Measurements from ENCODE around the gene C11orf68.
A peak's percentile ranks its signal among the peaks of the same experiment; 100 is the strongest.
"Not testable (repeated sequence)": the region's sequence is repeated elsewhere in the genome, so short reads cannot be mapped to it uniquely, and the experiment has no call there.

C11orf68 gene

DNA sequence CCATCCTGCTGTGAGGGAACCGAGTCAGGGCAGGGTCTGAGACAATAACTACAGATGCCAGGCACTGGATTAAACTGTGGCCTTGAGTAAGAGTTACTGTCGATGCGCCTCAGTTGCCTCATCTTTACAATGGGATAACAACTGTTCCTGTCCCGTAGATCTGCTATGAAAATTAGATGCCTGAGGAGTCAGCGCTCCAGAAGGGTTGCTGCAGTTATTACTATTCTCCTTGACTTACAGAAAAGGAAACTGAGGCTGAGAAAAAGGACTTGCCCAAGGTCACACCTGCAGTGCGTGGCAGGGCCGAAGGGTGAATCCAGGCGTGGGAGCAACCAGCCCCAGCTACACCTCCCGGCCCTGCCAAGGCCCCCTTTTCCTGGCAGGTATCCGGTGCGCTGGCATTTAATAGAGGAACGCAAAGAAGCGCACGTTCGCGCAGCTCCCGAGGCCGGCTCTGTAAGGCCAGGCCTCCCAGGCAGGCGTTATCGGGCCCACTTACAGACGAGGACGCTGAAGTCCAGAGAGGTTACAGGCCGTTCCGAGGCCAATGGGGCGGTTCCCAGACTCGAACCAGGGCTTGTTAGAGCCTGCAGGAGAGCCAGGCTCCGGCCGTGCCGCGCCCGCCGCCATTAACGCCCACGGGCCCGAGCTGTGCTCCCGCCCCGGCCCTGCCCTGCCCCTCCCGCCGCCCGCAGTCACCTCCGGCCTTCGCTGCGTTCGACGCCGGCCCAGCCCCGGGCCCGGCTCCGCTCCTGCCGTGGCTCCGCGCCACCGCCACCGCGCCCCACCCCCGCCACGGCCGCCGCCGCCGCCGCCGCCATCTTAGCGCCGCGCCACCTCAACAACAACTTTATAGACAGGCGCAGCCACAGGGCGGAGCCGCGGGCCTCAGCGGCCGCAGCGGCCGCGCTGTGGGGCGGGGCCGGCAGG is at the start of gene C11orf68:
Gene C11orf68 (minus strand): TSS at position 852 of the 930 bp plus-strand sequence. CDS start 31 bp downstream, at position 821.
- DNase-seq: no peak

DNA sequence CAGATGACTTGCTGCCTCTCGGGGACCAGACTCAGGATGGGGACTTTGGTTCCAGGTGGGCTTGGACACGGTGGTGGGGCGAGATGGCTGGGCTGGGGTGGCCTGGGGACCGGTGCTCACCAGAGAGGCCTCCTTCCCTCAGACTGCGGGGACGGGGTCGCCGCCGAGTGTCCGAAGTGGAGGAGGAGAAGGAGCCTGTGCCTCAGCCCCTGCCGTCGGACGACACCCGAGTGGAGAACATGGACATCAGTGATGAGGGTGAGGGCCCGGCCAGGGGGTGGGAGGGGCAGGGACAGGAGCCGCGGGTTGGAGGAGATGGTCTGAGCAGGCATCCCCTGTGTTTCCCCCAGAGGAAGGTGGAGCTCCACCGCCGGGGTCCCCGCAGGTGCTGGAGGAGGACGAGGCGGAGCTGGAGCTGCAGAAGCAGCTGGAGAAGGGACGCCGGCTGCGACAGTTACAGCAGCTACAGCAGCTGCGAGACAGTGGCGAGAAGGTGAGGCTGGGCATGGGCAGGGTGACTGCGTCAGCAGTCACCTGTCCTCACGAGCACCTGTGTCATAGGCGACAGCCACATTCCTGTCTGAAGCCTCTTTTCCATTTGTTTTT is 48.6 kb upstream of the C11orf68 start:
- DNase-seq: no peak

DNA sequence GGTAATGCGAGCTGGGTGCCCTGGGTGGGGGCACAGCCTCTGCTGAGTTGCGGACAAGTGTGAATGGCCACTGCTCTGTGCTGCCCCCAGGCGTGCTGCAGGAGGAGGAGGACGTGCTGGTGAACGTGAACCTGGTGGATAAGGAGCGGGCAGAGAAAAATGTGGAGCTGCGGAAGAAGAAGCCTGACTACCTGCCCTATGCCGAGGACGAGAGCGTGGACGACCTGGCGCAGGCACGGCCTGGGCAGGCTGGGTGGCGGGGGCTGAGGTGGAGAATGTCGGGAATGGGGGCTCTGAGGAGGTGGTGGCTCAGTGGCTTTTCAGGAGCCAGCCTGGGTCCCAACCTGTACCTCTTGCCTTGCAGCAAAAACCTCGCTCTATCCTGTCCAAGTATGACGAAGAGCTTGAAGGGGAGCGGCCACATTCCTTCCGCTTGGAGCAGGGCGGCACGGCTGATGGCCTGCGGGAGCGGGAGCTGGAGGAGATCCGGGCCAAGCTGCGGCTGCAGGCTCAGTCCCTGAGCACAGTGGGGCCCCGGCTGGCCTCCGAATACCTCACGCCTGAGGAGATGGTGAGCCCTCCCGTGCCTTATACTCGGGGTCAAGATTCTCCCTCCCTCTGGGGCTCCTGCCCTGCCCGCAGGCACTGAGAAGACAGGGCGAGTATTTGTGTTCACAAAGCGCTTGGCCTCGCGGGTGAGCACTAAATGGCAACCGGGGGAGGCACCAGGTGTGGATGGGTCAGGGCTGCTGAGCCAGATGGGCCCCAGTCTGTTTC is 47.3 kb upstream of the C11orf68 start:
- DNase-seq: peak; percentile 2

DNA sequence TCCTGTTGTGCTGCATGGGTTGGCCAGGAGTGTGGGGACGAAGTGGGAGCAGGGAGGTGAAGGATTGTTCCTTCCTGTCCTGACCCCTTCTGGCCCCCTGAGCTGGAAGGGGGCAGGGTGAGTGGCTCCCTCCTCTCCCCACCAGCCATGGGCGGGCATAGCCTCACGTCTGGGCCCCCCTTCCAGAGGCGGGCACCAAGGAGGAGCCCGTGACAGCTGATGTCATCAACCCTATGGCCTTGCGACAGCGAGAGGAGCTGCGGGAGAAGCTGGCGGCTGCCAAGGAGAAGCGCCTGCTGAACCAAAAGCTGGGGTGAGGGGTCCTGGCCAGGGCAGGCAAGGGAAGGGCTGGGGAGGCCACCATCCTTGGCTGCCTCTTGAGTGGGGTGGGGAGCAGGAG is 46.0 kb upstream of the C11orf68 start:
- DNase-seq: no peak

DNA sequence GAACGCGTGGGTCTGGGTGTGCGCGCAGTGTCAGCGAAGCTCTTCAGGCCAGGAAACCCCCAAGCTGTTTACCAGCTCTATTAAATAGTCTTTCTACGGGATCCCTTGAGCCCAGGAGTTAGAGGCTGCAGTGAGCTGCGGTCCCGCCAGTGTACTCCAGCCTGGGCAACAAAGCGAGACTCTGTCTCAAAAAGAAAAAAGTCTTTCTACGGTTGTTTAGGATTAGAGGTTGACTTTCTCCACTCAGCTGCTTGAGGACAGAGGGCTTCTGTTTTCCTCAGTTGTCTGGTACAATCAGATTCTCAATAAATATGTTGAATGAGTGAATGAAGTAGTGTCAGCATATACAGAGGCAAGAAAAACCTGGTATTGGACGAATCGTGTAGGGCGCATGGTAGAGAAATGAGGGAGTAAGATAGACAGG is 43.3 kb upstream of the C11orf68 start:
- no peak for DNase-seq

DNA sequence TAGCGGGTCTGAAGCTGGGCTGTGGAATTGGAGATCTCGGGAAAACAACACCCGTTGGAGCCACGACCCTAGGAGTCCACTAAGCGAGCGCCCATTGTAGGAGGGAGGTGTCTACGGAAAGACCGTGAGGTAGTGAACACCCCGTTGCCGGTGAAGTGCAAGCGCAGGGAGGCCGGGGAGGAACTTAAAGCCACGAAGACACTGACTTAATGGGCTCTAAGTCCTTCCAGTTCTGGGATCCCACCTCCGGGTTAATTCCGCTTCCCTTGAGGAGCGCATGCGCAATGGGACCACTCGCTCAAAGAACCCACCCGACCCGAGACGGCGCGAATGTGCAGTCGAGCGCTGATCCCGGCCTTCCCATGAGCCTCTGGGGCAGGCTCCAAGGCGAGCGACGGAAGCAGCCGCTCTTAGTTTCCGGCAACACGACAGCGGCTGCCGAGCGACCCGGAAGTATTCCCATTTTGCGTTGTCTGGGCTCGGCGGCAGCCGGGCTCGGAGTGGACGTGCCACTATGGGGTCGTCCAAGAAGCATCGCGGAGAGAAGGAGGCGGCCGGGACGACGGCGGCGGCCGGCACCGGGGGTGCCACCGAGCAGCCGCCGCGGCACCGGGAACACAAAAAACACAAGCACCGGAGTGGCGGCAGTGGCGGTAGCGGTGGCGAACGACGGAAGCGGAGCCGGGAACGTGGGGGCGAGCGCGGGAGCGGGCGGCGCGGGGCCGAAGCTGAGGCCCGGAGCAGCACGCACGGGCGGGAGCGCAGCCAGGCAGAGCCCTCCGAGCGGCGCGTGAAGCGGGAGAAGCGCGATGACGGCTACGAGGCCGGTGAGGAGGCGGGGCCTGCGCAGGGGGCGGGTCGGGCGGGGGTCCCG is 42.6 kb upstream of the C11orf68 start, which contains the start of gene SART1:
Gene SART1 (plus strand): TSS at position 468 of the 874 bp plus-strand sequence. CDS start 47 bp downstream, at position 515.
- peak; percentile 85 for DNase-seq

DNA sequence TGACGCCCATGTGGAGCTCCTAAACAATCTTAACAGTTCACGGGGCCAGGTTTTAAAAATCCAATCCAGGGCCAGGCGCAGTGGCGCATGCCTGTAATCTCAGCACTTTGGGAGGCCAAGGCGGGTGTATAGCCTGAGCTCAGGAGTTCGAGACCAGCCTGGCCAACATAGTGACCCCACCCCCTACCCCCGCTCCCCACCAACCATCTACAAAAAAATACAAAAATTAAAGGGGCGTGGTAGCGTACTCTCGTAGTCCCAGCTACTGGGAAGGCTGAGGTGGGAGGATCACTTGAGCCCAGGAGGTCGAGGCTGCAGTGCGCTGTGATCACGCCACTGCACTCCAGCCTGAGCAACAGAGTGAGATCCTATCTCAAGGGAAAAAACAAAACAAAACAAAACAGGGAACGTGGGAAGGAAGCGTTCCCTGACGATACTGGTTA is 42.0 kb upstream of the C11orf68 start:
- DNase-seq: no peak

DNA sequence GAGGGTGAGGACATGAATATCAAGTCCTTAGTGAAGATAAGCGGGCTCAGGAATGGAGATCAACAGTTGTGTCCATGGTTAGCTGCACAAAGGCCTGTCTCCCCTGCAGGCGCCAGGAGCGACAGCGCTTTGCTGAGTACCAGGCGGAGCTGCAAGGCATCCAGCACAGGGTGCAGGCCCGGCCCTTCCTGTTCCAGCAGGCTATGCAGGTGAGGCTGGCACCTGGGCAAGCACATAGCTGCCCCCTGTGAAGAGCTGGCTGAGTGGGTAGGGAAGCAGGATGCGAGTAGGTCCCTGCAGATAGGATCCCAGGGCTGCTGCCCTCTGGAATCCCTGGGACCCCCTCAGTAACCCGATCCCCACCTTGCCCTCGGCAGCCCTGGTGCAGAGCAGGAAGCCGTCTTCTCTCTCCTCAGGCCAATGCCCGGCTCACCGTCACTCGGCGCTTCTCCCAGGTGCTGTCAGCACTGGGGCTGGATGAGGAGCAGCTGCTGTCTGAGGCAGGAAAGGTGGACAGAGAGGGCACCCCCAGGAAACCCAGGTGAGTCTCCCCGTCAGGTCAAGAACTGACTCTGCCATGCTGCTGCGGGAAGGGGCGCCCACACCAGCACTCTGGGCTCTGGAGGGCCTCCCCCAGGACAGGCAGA is 40.0 kb upstream of the C11orf68 start:
- DNase-seq: no peak

DNA sequence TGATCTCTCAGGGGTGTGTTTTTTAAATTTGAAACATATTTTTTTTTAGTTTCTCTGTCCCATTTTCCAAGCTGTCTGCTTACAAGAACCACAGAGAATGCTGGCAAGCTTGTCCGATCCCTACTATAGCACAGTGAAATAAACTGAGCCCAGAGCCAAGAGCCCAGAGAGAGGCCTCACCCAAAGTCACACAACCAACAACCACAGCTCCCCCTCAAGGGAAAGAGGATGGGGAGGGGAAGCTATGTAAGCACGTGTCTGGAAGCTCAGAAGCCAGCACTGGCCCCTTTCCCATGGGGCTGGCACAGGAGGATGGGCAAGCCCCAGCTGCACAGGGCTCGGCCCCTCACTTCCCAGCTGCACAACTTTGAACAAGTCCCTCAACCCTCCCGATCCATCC is 39.4 kb upstream of the C11orf68 start:
- no peak for DNase-seq

DNA sequence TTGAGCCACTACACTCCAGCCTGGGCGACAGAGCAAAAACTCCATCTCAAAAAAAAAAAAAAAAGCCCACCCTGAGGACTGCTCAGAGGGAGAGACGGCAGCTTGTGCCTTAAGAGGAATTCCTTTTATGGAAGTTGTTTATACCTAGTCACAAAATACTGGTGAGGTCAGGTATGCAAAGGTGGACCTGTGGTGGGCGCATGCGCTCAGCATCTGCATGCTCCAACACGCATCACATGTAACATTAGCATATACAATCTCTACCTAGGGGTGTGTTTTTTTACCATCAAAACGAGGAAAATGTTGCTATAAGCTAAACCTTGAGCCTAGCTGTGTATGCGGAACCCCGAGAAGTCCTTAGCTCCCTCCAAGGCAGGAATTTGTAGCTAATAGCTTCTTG is 35.9 kb upstream of the C11orf68 start:
- DNase-seq: no peak

DNA sequence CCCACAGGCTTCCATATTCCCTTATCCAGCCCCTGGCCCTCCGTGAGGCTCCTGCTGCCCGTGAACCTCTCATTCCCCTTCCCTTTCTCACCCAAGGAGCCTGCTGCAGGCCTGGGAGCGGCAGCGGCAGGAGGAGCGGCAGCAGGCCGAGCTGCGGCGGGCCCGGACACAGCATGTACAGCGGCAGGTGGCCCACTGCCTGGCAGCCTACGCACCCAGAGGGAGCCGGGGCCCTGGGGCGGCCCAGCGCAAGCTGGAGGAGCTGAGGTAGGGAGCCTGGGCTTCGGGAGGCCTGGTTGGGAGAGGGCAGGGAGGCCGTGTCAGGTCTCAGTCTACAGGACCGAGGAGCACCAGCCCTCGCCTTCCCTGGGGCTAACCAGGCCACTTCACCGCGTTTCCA is 34.6 kb upstream of the C11orf68 start:
- DNase-seq: no peak

DNA sequence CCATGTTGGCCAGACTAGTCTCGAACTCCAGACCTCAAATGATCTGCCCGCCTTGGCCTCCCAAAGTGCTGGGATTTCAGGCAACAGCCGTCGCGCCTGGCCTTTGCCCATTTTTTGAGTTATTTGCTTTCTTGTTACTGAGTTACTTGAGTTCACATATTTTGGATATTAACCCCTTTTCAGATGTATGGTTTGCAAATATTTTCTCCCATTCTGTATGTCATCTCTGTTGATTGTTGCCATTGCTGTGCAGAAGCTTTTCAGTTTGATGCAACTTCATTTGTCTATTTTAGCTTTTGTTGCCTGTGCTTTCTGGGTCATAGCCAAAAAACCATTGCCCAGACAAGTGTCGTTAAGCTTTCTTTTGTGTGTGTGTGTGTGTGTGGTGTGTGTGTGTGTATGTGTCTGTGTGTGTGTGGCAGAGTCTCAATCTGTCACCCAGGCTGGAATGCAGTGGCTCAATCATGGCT is 33.2 kb upstream of the C11orf68 start:
- DNase-seq: no peak

DNA sequence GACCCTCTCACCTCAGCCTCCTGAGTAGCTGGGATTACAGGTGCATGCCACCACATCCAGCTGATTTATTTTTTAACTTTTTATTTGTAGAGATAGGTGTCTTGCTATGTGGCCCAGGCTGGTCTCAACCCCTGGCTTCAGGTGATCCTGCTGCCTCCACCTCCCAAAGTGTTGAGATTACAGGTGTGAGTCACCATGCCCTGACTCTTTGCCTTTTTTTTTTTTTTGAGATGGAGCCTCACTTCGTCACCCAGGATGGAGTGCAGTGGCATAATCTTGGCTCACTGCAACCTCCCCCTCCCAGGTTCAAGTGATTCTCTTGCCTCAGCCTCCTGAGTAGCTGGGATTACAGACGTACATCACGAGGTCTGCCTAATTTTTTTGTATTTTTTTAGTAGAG is 32.8 kb upstream of the C11orf68 start:
- DNase-seq: not testable (repeated sequence)

DNA sequence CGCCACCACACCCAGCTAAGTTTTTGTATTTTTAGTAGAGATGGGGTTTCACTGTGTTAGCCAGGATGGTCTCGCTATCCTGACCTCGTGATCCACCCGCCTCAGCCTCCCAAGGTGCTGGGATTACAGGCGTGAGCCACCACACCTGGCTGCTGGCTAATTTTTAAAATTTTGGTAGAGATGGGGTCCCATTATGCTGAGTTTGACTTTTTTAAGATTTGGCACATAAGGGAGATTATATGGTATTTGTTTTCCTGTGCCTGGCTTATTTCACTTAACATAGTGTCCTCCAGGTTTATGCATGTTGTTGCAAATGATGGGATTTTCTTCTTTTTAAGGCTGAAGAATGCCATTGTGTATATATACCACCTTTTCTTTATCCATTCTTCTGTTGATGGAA is 31.8 kb upstream of the C11orf68 start:
- not testable (repeated sequence) for DNase-seq

DNA sequence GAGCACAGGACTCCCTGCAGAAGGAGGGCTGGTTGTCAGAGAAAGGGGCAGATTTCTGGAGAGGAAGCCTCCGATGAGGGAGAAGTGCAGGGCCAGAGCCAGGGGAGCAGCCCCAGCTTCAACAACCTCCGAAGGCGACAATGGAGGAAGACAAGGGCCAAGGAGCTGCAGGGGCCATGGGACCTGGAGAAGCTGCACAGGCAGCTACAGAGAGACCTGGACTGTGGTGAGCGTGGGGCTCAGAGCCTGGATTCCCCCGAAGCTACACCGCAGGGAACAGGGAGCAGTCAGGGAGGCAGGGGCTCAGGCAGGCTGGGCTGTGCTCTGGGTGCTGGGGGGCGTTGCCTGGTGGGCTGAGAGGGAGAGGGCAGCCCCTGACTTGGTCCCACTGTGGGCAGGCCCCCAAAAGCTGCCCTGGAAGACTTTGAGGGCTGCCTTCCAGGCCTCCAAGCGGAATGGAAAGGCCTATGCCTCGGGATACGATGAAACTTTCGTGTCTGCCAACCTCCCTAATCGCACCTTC is 28.8 kb upstream of the C11orf68 start:
- DNase-seq: no peak

DNA sequence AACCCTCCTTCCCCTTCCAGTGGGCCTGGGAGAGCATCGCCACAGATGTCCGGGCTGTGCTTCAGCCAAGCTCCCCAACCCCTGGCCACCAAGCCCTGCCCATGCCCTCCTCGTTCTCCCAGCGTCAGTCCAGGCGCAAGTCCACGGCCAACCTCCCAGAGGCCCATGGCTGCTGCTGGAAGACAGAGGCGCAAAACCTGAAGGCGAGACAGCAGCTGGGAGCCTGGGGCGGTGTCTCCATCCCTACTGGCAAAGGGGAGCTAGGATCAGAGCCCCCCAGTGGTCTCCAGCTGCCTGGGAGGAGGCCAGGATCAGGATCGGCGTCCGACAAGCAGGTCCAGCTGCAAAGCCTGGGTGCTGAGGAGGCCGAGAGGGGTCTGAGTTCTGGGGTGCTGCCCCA is 28.3 kb upstream of the C11orf68 start:
- DNase-seq: no peak

DNA sequence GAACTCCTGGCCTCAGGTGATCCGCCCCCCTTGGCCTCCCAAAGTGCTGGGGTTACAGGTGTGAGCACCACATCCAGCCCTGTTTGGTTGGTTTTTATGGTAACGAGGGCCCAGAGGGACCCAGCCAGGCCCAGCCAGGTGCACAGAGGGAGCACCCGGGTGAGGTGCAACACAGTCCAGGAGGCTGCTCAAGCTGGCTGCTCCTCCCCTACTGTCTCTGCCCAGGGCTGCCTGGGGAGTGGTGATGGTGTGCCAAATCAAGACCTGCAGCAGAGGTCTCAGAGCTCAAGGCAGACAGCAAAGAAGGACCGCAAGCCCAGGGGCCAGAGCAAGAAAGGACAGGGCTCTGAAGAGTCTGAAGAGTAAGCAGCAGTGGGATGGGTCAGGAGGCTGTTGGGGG is 27.8 kb upstream of the C11orf68 start:
- DNase-seq: no peak

DNA sequence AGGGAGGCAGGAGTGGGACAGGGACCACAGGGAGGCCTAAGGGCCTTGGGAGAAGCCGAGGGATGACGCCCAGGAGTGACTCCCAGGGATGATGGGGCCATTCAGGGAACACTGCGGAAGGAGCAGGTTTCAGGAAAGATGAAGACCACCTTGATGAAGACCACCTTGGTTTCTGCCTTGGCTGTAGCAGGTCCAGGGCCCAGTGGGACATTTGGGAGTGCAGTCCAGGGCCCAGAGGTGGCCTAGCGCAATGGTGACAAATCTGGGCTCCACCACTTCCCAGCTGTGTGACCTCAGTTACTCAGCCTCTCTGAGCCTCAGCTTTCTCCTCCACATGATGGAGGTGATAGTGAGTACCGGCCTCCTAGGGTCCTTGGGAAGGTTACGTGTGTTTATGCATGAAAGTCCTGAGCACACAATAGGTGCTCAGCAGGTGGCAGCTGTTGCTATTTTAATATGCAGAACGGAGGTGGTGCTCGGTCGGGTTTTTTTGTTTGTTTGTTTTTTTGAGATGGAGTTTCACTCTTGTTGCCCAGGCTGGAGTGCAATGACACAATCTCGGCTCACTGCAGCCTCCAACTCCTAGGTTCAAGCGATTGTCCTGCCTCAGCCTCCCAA is 27.2 kb upstream of the C11orf68 start:
- no peak for DNase-seq

DNA sequence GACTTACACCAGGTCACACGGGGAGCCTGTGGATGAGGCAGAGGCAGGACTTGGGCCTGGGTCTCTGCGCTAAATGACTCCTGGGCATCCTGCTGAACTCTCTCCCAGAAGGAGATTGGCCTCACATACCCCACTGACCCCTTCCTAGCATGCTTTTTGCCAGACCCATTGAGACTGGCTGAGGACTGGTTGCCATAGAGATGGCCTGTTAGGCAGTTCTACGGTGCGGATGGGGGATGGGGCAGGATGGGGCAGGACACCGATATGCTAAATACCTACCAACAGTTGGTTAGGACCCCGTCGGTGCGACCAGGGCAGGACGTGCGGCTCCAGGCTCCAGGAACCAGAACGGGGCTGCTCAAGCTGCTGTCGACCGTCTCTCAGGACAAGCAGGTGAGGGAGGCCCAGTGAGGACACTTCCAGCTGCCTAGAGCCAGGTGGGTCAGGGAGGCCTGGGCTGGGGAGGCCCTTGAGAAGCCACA is 26.6 kb upstream of the C11orf68 start, which contains the start of gene TSGA10IP:
Gene TSGA10IP (plus strand): TSS at position 51 of the 482 bp plus-strand sequence. CDS start 196 bp downstream, at position 247.
- no peak for DNase-seq

DNA sequence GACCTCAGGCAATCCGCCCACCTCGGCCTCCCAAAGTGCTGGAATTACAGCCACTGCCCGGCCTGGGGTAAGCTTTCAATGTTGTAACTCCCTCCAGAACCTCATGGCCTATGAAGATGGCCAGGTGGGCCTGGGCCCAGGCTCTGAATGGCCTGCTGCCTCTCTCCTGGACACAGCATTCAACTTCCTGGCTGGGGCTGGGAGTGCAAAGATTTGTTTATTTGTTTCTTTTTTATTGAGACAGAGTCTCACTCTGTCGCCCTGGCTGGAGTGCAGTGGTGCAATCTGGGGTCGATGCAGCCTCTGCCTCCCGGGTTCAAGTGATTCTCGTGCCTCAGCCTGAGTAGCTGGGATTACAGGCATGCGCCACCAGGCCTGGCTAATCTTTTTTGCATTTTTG is 25.9 kb upstream of the C11orf68 start:
- DNase-seq: no peak

DNA sequence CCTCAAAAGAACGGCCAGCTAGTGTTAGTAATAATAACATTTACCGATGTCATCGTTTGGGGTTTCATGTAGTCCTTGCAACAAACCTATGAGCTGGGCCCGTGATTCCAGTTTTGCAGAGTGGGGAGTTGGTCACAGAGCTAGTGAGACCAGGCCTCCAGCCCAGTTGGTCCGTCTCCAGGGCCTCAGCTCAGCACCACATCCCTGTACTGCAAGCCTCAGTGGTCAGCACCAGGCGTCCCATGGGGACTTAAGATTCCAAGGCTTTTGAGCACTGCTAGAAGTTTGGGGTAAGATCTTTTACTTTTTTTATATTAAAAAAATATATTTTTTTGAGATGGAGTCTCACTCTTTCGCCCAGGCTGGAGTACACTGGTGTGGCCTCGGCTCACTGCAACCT is 25.3 kb upstream of the C11orf68 start:
- no peak for DNase-seq
